ENCODE data around the gene NEGR1.

NEGR1 gene

DNA sequence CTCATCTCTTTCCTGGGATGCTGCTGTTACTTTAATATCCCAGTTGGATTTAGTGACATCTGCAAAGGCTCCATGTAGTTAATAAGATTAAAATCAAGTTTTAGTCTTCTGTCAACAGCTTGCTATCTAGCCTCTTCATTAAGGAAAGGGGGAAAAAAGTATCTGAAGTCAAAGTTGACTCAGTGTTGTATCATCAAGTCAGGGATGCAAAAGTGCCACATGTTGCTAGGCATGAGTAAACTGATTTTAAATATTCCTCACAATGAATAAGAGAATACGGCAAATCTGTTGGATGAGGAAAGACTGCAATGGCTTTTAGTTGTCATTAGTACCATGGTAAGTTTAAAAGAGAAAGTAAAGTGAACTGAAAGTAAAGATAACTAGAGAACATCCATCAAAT, 818.3 kb downstream of the NEGR1 start:
- DNase-seq (ENCODE audit: low read depth in 2 of 2): no peak

DNA sequence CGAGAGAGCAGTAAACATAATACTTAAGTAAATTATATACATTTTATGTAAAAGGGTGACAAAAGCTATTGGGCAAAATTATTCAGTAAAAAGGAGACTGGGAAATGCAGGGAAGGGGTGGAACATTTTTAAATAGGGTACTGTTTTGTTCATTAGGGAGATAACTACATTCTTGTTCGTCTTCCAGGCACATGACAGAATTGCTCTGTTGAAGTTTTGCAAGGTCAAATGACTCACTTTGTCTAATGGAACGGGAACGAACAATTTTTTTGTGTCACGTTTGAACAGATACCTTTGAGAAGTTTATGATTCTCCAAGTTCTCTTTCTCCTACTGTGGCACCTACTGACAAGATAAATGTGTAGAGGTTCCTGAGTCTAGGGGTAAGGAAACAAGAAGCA, 819.2 kb downstream of the NEGR1 start:
- DNase-seq (ENCODE audit: low read depth in 2 of 2): no peak

DNA sequence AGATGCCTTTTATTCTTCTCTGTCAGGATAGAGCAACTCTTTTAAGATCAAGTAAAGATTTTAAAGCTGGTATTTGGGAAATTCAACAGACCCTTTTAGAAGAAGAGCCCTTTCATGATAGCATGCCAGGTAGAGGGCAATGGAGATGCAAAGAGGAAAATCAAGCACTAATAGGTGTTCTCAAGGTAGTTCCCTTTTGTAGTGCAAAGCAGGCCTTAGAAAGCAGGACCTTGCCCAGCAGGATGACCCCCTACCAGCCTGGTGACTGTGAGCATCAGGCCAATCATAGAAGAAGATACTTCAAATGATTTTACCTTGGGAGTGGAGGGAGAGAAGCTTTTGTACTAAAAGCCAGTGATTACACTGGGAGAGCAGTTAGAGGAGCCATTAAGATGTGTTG, 820.1 kb downstream of the NEGR1 start:
- DNase-seq (ENCODE audit: low read depth in 2 of 2): no peak

DNA sequence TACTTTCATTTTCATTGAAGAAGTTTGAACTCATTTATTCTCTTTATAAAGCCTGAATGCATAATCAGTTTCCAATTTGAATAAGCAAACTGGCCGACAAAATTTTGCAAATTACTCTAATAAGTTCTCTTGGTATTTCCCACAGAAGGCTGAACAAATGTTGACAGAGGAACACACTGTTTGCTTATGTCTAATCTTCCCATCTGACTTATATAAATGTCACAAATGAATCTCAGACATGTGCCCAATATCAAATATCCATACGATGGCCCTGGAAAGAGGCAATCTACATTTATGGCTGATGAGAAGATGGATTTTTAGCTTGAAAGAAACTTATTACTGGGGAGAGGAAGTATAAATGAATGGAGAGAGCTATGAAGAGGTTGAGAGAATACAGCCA, 820.9 kb downstream of the NEGR1 start:
- no peak for DNase-seq (ENCODE audit: low read depth in 2 of 2)

DNA sequence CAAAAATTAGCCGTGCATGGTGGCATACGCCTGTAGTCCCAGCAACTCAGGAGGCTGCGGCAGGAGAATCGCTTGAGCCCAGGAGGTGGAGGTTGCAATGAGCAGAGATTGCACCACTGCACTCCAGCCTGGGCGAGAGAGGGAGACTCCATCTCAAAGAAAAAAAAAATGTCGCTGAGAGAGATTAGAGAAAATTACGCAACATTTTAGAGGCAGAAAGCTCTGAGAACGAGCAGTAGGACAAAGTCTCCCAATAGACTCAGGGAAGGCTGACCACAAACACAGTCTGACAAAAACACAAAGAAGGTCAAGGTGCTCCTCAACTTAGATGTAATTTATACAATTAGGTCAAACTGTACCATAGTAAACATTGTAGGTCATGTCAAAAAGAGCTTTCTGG, 833.9 kb downstream of the NEGR1 start:
- DNase-seq (ENCODE audit: low read depth in 2 of 2): no peak

DNA sequence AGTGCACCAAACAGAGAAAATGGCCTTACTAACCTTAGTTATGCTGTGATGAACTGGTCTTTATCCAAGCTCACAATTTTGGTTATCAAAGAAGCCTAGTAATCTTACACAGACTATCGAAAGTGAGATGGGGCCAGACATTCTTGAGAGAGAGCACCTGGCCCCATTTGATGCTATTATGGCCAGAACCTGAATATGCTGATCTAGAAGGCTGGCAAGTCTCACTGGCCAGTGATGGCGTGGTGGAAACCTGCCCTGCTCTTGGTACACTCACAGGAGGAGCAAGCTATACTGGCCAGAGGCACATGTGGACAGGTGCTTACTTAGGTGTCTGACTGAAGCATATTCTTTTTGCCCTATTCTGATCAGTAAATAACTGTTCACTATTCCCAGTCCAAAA, 843.7 kb downstream of the NEGR1 start:
- DNase-seq (ENCODE audit: low read depth in 2 of 2): no peak

DNA sequence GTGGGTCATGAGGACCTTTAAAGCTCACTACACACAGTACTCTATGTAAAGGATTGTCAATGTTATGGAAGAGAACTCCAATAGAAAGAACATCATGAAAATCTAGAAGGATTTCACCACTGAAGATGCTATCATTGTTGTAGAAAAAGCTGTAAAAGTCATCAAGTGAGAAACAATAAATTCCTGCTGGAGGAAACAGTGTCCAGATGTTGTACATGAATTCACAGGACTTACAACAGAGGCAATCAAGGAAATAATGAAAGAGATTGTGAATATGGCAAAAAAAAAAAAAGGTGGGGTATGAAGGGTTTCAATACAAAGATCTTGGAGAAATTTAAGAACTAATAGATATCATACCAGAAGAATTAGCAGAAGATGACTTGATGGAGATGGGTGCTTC, 846.4 kb downstream of the NEGR1 start:
- no peak for DNase-seq (ENCODE audit: low read depth in 2 of 2)

DNA sequence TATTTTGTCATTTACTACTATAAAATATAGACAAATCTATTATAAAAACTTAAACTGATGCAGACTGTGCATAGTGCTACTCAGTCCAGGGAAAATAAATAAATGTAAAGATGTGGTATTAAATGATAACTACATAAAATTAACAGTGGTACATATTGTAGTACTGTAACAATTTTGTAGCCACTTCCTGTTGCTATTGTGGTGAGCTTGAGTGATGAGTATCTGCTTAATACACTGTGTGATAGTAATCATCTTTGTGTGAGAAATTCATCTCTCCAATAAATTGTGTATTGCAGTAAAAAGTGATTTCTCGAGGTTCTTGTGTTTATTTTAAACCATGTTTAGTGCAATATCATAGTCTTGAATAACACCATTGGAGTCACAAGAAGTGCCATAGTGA, 848.1 kb downstream of the NEGR1 start:
- DNase-seq (ENCODE audit: low read depth in 2 of 2): no peak

DNA sequence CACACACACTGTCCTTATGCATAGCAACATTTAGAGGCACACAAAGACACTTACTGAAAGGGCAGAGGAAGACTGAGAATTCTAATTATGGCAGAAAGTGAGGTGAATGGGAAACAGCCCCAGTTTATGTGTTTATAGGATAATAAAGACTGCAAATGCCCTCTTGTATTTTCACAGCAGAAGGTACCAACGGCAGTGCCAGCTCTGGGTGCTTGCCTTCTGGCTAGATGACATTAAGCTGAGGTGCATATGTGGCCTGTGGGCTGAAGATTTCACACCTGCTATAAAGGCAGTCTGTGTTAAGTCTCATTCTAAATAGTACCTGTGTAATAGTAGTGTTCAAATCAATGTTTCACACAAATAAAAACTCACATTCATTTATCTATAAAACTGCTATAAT, 854.3 kb downstream of the NEGR1 start:
- no peak for DNase-seq (ENCODE audit: low read depth in 2 of 2)

DNA sequence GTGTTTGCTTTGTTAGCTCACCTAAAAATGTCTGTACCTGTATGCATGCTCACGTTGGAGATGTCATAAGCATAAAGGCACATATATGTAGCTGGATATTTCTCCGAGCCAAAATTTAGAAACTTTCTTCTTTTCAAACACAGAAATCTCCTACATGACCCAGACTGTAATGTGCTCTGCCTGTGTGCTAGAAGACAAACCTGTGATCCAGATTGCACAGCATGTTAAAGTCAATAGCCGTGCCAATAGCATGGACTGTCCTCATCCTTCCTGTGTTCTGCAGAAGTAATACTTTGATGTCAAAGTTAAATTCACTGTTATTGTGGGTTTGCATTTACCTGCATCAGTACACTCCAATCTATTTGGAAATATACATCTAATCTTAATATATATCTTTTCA, 855.3 kb downstream of the NEGR1 start:
- DNase-seq (ENCODE audit: low read depth in 2 of 2): no peak

DNA sequence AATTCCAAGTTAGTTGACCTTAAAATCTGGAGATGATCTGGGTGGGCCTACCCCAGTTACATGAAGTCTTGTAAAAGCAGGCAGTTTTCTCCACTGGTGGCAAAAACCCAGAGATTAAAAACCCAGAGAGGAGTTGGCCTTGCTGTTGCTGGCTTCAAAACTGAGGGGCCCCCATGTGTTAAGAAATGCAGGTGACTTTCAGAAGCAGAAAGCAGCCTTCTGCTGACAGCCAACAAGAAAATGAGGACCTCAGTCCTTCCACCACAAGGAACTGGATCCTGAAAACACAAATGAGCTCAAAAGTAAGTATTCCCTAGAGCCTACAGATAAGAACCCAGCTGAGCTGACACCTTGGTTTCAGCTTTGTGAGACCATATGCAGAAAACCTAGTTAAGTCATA, 857.8 kb downstream of the NEGR1 start:
- DNase-seq (ENCODE audit: low read depth in 2 of 2): no peak

DNA sequence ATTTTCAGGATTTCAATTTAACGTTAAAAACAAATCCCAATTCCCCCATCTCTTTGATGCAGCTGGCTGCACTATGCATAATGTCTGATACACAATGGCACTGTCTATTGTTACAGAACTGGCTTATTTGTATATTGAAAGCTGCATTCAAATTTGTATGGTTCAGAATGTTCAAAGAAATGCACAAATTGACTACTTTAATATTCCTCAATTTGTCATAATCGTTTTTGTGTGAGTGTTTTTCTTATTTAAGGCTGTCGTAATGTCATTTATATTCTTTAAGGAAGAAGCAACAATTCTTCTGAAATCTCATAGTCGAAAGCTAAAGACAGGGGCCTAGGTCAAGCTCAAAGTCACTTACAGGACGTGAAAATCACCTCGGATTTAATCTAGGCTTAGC, 860.1 kb downstream of the NEGR1 start:
- DNase-seq (ENCODE audit: low read depth in 2 of 2): no peak

DNA sequence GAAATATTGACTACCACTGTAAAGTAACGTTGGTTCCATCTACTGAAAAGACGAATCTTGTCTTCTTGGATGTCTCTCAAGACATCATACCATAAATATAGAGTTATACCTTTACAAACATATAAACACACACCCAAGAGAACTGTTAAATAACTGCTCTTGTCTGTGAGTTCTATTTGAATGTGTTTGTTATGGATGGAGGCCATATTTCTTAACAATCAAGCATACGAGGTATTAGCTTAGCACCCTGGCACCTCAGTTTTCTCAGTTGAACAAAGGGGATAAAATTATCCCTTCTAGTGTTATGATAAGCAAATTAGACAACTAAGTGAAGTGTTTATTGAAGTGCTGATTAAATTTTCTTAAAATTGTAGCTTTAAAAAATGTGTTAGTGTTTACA, 864.9 kb downstream of the NEGR1 start:
- DNase-seq (ENCODE audit: low read depth in 2 of 2): no peak

DNA sequence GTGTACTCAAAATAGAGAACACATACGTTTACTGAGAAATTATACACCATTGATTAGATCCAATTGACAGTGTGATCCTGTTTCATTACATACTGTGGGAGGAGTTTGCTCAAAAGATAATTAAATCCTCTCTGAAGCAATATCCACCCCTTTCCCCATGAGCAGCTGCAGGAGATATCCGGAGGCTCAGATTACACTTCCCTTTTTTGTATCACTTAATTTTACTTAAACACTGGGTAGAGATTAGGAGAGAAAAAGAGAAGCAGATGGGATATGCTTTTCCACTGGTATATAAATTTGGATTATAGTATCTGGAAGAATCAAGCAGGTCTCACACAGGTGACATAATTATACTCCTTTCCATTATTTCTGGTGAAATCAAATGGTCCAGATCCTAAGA, 868.2 kb downstream of the NEGR1 start:
- no peak for DNase-seq (ENCODE audit: low read depth in 2 of 2)

DNA sequence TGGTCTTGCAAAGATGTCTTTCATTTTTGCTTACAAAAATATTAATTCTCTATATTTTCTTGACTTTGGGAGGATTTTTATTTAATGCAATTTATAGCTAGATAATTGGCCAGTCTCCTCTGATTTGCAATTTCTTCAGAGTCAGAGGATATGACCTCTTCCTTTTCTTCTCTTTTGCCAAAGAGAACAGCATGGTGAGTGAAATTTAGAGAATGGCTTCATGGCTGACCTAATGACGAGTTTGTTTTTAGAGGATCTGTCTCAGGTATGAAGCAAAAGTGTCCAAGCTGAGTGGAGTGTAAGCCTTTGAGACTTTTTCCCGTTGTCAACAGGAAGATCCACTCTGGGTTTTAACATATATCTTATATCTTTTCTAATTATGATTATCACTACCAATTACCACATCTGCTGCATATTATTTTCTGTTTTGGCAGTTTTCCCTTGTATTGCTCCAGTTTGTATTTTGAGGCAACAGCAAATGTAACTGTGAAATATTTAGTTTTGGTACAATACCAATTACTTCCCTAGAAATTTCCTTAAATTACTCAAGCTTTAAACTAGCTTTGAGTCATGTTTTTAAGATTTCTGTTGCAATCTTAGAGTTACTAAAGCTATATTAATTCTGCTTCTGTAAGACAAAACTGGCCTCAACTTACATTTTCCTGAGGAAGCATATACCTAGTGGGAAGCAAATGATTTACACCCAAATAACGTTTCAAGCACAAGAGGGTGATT, 868.7 kb downstream of the NEGR1 start:
- no peak for DNase-seq (ENCODE audit: low read depth in 2 of 2)

DNA sequence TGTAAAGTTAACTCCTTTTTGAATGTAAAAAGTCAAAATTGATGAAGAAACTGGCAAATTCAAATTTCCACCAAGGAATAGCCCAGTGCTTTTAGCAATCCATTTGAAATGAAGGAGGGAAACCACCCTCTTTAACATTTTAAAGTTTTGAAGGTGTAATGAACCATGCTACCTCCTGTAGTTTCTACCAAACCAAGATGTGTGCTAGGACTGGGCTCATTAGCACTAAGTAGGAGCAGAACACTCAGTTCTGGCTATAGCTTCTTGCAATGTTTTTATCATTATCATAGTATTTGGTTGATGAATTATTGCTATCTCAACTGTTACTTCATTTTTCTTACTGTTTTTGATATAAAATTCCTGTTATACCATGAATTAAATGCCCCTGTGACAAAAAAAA, 882.3 kb downstream of the NEGR1 start:
- DNase-seq (ENCODE audit: low read depth in 2 of 2): no peak

DNA sequence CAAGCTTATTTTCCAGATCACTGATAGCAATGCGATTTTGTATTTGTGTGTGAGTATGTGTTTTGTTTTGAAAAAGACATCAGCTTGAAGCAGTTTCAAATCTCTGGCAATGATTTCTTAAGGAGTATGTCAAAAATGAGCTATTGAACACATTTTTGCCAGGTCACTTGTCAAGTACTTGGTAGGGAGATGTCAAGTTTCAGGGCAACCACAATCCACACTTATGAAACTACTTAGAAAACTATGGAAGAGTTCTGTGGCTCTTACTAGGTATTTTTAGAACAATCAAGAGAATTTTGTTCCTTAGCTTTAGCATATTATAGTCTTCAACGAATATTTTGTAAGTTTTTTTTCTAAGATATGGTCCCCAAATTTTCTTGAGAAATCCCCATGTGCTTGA, 882.7 kb downstream of the NEGR1 start:
- no peak for DNase-seq (ENCODE audit: low read depth in 2 of 2)

DNA sequence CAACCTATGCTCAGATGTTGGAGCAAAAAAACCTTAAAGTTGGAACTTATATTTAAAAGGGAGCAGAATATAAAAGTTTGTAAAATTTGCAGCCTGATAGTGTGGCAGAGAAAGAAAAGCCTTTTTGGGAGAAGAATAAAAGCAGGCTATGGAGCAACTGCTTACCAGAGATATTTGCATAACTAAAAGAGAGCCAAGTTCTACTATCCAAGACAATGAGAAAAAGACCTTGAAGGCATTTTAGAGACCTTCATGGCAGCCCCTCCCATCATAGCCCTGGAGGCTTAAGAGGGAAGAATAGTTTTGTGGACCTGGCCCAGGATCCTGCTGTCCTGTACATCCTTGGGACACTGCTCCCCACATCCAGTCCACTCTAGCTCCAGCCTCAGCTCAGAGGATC, 889.0 kb downstream of the NEGR1 start:
- no peak for DNase-seq (ENCODE audit: low read depth in 2 of 2)

DNA sequence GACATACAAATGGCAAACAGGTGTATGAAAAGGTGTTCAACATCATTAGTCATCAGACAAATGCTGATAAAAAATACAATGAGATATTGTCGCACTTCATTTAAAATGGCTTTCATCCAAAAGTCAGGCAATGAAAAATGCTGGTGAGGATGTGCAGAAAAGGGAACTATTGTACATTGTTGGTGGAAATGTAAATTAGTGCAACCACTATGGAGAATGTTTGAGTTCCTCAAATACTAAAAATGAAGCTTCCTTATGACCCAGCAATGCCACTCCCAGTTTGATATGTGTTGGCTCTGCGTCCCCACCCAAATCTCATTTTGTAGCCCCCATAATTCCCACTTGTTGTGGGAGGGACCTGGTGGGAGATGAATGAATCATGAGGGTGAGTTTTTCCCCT, 891.8 kb downstream of the NEGR1 start:
- DNase-seq (ENCODE audit: low read depth in 2 of 2): no peak

DNA sequence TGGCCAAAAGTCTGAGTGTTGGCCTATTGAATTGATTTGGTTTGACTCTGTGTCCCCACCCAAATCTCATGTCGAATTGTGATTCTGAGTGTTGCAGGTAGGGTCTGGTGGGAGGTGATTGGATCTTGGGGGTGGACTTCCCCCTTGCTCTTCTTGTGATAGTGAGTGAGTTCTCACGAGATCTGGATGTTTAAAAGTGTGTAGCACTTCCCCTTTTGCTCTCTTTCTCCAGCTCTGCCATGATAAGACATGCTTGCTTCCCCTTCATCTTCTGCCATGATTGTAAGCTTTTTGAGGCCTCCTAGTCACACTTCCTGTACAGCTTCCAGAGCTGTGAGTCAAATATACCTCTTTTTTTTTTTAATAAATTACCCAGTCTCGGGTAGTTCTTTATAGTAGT, 904.5 kb downstream of the NEGR1 start:
- DNase-seq (ENCODE audit: low read depth in 2 of 2): no peak

DNA sequence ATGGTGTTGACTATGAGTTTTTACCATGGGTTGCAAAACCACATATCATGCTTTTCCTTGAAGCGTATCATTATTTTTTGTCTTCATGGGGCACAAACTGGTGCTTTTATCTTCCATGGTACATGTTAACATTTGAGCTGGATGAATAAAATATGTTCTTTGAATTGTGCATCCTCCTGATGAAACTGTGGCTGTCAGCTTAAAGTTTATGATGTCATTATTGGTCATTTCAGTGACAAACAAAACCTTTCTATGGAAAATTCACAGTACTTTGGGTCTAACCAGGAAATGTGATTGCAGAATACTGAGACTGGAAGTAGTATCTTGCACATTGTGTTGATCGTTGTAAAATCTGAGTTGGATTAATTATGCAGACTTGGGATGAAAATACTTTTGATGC, 909.8 kb downstream of the NEGR1 start:
- DNase-seq (ENCODE audit: low read depth in 2 of 2): no peak

DNA sequence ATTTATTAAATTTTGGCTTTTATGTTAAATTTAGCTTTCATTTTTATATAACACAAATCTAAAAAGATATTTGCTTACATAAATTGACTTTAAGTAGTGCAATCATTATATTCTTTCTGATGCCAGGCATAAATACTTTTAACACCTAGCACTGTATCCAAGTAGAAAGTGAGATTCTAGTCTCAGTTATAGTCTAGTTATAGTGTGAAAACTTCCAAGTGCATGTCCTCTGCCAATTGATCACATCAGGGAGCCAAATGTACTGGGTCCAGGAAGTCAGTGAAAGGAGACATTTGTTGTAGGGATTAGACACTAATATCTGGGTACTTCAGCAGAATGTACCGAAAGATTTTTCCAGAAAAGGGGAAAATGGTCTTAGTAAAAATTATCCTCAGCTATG, 910.8 kb downstream of the NEGR1 start:
- no peak for DNase-seq (ENCODE audit: low read depth in 2 of 2)

DNA sequence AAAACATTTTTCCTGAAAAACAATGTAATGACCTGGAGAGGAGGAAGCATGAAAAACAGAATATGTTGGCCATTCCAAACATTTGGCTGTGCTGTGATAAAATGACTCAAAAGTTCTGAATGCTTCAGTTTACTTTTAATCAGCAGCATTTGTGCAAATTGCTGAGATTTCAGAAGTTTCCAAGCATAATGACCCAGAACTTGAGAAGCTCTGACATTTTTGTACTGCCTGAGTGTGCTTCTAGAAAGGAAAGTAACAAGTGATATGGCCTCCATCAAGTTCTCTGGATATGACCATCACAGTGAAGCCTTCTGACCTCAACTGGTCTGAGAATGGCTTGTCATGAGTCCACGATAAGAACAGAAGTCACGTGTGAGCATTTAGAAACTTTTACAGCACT, 918.1 kb downstream of the NEGR1 start:
- DNase-seq (ENCODE audit: low read depth in 2 of 2): no peak

DNA sequence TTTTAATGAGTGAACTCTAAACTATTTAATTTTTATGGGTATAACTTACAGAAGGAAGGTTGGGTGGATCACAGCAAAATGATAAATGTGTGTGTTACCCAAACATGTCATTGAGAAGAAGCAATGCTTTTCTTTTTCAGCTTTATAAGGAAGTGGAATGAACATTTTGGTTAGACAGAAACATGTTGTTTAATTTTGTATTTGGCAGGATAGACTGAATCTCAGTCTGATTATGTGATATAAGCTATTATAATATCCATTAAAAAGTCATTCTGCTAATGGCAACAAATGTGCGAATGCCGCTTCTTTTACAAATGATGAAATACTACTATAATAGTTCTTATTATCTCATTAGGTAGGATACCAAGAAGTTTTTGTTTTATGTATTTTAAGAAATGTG, 919.6 kb downstream of the NEGR1 start:
- no peak for DNase-seq (ENCODE audit: low read depth in 2 of 2)

DNA sequence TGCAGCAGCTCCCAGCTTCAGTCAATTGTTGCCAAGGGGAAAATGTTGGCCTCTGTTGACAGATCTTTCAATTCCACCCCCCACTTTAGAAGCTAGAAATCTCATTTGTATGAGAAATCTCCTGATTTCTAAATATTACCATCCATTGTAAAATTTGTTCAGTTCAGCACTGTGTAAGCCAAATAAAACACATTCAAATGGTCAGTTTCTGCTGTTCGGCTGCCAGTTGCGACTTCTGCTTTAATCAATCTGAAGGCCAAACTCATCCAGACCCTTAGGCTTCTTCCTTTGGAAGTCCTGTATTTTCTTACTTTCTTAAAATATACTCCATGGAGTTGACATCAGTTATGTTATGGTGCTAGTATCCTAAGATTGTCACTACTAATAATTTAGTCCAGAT, 920.3 kb downstream of the NEGR1 start:
- no peak for DNase-seq (ENCODE audit: low read depth in 2 of 2)

Measured in stimulated activated CD8-positive, alpha-beta memory T cell treated with anti-CD3 and anti-CD28 coated beads, Interleukin-7, amount 100 ng/mL, for 1 hour (primary cell).